ENCODE data around the gene EDRF1.

GRCh38 chr10:125727436-125727835 is 7.9 kb downstream of the EDRF1 start:
- TF ChIP-seq CTCF (IDR thresholded peaks at IDR 0.05) (no peak), POLR2A (IDR thresholded peaks at IDR 0.05) (no peak), EP300 (IDR thresholded peaks at IDR 0.05) (no peak)
